H1 (cell line): ENCODE data around the gene RRP12. TPM values are rescaled to one million over a fixed set of nuclear protein-coding genes. Genes with fewer than 3 reads are reported as not detected.

Source experiments
- PHF8 ChIP-seq: fragments of 200-600 bp; sonication (generic); conservative IDR thresholded peaks from 2 replicates; pipeline ENCODE4 v1.7.1; 2012; ENCODE audit warnings: low read depth, mild to moderate bottlenecking, inconsistent platforms, low read length, moderate library complexity
- SAP30 ChIP-seq: fragments of 300-600 bp; sonication (generic); IDR thresholded peaks from 2 replicates; pipeline ENCODE4 v1.7.1; 2012; ENCODE audit warnings: low read length, moderate library complexity, mild to moderate bottlenecking, inconsistent platforms; ENCODE audit not compliant: insufficient read depth, insufficient replicate concordance
- TBP ChIP-seq: IDR thresholded peaks from 2 replicates; pipeline ENCODE4 v1.6.1; 2011; ENCODE audit warnings: low read depth, low read length, improper control_type of control experiment
- polyA plus RNA-seq, 7 experiments: library from polyadenylated mRNA; depleted of rRNA in 3 of 7; stranded (reverse) in 5 of 7; unstranded in 2 of 7; fragments of >200 nt in 5 of 7; fragments of 200-250 nt in 2 of 7; gene quantifications; 1 replicate in 5 of 7; 2 replicates in 1 of 7; 4 replicates in 1 of 7; pipeline versions ENCODE4 v1.2.1 to v1.2.3, GENCODE V29; 2011 to 2013; ENCODE audit warnings: missing spikeins in 2 of 7, mixed read lengths in 2 of 7
- total RNA-seq: library from RNA; stranded (reverse); fragmentation: NEBNext Ultra II Directional; extraction: Animal tissue kit (Norgen Biotek cat#: 25700); gene quantifications from 2 replicates; pipeline ENCODE4 v1.2.1, GENCODE V29; 2021

RRP12 gene
- total and polyA plus RNA-seq, 2 of the 8 experiments (the other 6 are each of a cell fraction or from before 2014, with no cell fraction given): 21.0 to 65.8 TPM

GRCh38 chr10:97380516-97380915, 20.6 kb downstream of the RRP12 start (continued):
- TF ChIP-seq PHF8 (no peak), TBP (no peak), SAP30 (no peak)
- TF ChIP-seq, all 59 proteins: peak for 0
